DOHH2 (cell line): ENCODE results near the gene PCDHGA6.
A peak's percentile ranks its signal among the peaks of the same experiment; 100 is the strongest.
"Not testable (repeated sequence)": the region's sequence is repeated elsewhere in the genome, so short reads cannot be mapped to it uniquely, and the experiment has no call there.

Source experiments
- H3F3A ChIP-seq: fragments of 200-600 bp; sonication (generic), shearing (Covaris generic); 2 replicates; pipeline ENCODE4 v1.6.0; 2016; ENCODE audit warnings: antibody characterized with exemption, mild to moderate bottlenecking; ENCODE audit not compliant: control insufficient read depth, insufficient read depth
- H3K27ac ChIP-seq: fragments of 200-600 bp; sonication (generic); 2 replicates; pipeline ENCODE4 v1.5.1; 2014; ENCODE audit warnings: low read depth, mild to moderate bottlenecking, low read length, moderate library complexity
- H3K27me3 ChIP-seq: fragments of 200-600 bp; sonication (generic); 2 replicates; pipeline ENCODE4 v1.6.1; 2014; ENCODE audit warnings: mild to moderate bottlenecking, low read length, mixed read lengths; ENCODE audit not compliant: control insufficient read depth
- H3K36me3 ChIP-seq: fragments of 200-600 bp; sonication (generic); 2 replicates; pipeline ENCODE4 v1.6.1; 2014; ENCODE audit warnings: mild to moderate bottlenecking, low read length, moderate library complexity, mixed read lengths; ENCODE audit not compliant: control insufficient read depth
- H3K4me1 ChIP-seq: fragments of 200-600 bp; sonication (generic); 2 replicates; pipeline ENCODE4 v1.6.1; 2014; ENCODE audit warnings: mild to moderate bottlenecking, low read length, mixed read lengths; ENCODE audit not compliant: control insufficient read depth
- H3K4me2 ChIP-seq: fragments of 200-600 bp; sonication (generic); 2 replicates; pipeline ENCODE4 v1.6.0; 2014; ENCODE audit warnings: mild to moderate bottlenecking, low read length, moderate library complexity
- H3K4me3 ChIP-seq: fragments of 200-600 bp; sonication (generic); 2 replicates; pipeline ENCODE4 v1.5.1; 2014; ENCODE audit warnings: mild to moderate bottlenecking, low read length, mixed read lengths
- H3K79me2 ChIP-seq: fragments of 200-600 bp; sonication (generic); 2 replicates; pipeline ENCODE4 v1.6.1; 2014; ENCODE audit warnings: mild to moderate bottlenecking, low read length, mixed read lengths; ENCODE audit not compliant: control insufficient read depth
- H3K9me2 ChIP-seq: fragments of 200-600 bp; sonication (generic); replicated peaks from 2 replicates; pipeline ENCODE4 v1.6.1; 2014; ENCODE audit warnings: mild to moderate bottlenecking, low read length, mixed read lengths; ENCODE audit not compliant: control insufficient read depth
- H3K9me3 ChIP-seq: fragments of 200-600 bp; sonication (generic); 2 replicates; pipeline ENCODE4 v1.6.1; 2014; ENCODE audit warnings: antibody characterized with exemption, low read length, mixed read lengths; ENCODE audit not compliant: control insufficient read depth, insufficient read depth
- H4K20me1 ChIP-seq: fragments of 200-600 bp; sonication (generic); 2 replicates; pipeline ENCODE4 v1.6.0; 2014; ENCODE audit warnings: low read depth, mild to moderate bottlenecking, antibody characterized with exemption, low read length, moderate library complexity; ENCODE audit not compliant: control insufficient read depth, insufficient read depth
- CTCF ChIP-seq: fragments of 200-600 bp; sonication (generic); IDR thresholded peaks from one replicate; pipeline ENCODE4 v1.5.1; 2014; ENCODE audit warnings: antibody characterized with exemption, mild to moderate bottlenecking, low read depth, low read length; ENCODE audit not compliant: poor library complexity, severe bottlenecking
- EZH2phosphoT487 ChIP-seq: fragments of 200-600 bp; sonication (generic); IDR thresholded peaks from 2 replicates; pipeline ENCODE4 v1.6.1; 2017; ENCODE audit warnings: borderline replicate concordance, mild to moderate bottlenecking, antibody characterized with exemption, low read length, moderate library complexity, mixed read lengths

PCDHGA6 gene

DNA sequence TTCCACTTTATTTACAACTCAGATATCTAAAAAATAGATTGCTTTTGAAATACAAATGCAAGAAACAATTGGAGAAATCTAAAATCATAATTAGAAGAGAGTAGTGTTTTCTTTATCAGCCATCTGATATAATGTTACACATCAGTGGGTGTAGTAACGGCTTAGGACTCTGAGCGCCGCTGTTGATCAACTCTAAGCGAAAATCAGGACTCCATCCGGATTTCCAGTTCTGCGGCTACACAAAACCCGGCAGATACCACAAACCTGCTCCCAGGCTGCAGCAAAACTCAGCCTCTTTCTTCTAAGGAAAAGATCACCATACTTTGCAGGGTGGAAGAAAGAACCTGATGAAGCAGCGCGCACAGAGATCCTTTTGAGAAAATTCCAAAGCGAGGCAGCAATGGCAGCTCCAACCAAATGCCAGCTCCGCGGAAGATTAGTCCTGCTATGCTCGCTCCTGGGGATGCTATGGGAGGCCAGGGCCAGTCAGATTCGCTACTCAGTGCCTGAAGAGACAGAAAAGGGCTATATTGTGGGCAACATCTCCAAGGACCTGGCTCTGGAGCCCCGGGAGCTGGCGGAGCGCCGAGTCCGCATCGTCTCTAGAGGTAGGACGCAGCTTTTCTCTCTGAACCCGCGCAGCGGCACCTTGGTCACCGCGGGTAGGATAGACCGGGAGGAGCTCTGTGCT, 29.0 kb downstream of the PCDHGA6 start, which contains the start of gene PCDHGA9:
PCDHGA9 (plus strand) TSS at position 226 of the 691 bp plus-strand sequence; CDS start at position 401, 175 bp downstream.
- TF ChIP-seq EZH2phosphoT487 = no peak
- peak; percentile 45 for TF ChIP-seq CTCF
- H3K4me3 ChIP-seq = no peak within 1 kb of the TSS
- H3K4me1 ChIP-seq = no peaks in the 10 kb centered on the region

GRCh38 chr5:141403387-141403786, 29.7 kb downstream of the PCDHGA6 start:
- Histone ChIP-seq H3K4me1 (no peaks in the 10 kb centered on the region), H3K4me3 (no peak overlapping the region)

More for the DNA sequence above, 29.0 kb downstream of the PCDHGA6 start, which contains the start of gene PCDHGA9:
- H3F3A ChIP-seq = no peaks in the 10 kb centered on the region; the same call in 1 of the 2 replicates
- H3K79me2 ChIP-seq = peaks cover 16% of the 10 kb centered on the region
- H4K20me1 ChIP-seq = no peaks in the 10 kb centered on the region
- no peaks in the 10 kb centered on the region for H3K27me3 ChIP-seq
- peaks cover 33% of the 10 kb centered on the region for H3K9me3 ChIP-seq
- H3K36me3 ChIP-seq = peaks cover 40% of the 10 kb centered on the region
- H3K4me2 ChIP-seq = no peak within 1 kb of the TSS
- H3K27ac ChIP-seq = no peak within 1 kb of the TSS
- no peaks in the 10 kb centered on the region for H3K9me2 ChIP-seq

DNA sequence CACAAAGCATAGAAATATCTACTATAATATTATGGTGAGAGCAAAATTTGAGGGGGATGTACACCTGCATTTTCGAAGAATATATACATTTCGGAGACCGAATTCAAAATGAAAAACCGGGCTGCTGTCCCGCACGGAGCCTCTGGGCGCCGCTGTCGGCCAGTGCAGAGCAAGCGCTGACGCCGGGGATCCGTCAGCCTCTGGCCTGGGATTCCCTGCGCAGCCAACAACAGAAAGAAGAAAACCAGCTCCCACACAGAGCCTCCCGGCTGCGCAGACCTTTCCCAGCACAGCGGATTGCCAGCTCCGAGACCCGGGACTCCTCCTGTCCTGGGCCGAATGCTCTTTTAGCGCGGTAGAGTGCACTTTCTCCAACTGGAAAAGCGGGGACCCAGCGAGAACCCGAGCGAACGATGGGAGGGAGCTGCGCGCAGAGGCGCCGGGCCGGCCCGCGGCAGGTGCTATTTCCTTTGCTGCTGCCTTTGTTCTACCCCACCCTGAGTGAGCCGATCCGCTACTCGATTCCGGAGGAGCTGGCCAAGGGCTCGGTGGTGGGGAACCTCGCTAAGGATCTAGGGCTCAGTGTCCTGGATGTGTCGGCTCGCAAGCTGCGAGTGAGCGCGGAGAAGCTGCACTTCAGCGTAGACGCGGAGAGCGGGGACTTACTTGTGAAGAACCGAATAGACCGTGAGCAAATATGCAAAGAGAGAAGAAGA, 34.3 kb downstream of the PCDHGA6 start, which contains the start of gene PCDHGB6:
PCDHGB6 (plus strand) TSS at position 232 of the 716 bp plus-strand sequence; CDS start at position 414, 182 bp downstream.
- H3K4me3 ChIP-seq, H4K20me1 ChIP-seq, H3F3A ChIP-seq, H3K4me1 ChIP-seq, H3K79me2 ChIP-seq, H3K9me3 ChIP-seq, H3K9me2 ChIP-seq, H3K36me3 ChIP-seq, H3K27ac ChIP-seq, H3K4me2 ChIP-seq, H3K27me3 ChIP-seq: not testable (repeated sequence)

More at GRCh38 chr5:141403387-141403786, 29.7 kb downstream of the PCDHGA6 start:
- Histone ChIP-seq H3K27ac (no peak overlapping the region), H3K4me2 (no peak overlapping the region), H3K9me3 (peaks cover 33% of the 10 kb centered on the region), H3K79me2 (peaks cover 16% of the 10 kb centered on the region), H3K9me2 (no peaks in the 10 kb centered on the region), H3F3A (no peaks in the 10 kb centered on the region; the same call in 1 of the 2 replicates), H4K20me1 (no peaks in the 10 kb centered on the region), H3K36me3 (peaks cover 40% of the 10 kb centered on the region), H3K27me3 (no peaks in the 10 kb centered on the region)
- TF ChIP-seq CTCF (no peak), EZH2phosphoT487 (no peak)
